ENCODE measurements around the gene LASP1NB.
"Not testable (repeated sequence)": the region's sequence is repeated elsewhere in the genome, so short reads cannot be mapped to it uniquely, and the experiment has no call there.

Gene LASP1NB

GRCh38 chr17:38918129-38918913 is 7.1 kb upstream of the LASP1NB start:
- no peak for FAIRE-seq

- no peak for FAIRE-seq
Observed at GRCh38 chr17:38918916-38919315, 6.5 kb upstream of the LASP1NB start.

- FAIRE-seq, result no peak
Observed at GRCh38 chr17:38919316-38920078, 5.9 kb upstream of the LASP1NB start.

GRCh38 chr17:38920374-38921291 is 4.8 kb upstream of the LASP1NB start:
- no peak for FAIRE-seq

DNA sequence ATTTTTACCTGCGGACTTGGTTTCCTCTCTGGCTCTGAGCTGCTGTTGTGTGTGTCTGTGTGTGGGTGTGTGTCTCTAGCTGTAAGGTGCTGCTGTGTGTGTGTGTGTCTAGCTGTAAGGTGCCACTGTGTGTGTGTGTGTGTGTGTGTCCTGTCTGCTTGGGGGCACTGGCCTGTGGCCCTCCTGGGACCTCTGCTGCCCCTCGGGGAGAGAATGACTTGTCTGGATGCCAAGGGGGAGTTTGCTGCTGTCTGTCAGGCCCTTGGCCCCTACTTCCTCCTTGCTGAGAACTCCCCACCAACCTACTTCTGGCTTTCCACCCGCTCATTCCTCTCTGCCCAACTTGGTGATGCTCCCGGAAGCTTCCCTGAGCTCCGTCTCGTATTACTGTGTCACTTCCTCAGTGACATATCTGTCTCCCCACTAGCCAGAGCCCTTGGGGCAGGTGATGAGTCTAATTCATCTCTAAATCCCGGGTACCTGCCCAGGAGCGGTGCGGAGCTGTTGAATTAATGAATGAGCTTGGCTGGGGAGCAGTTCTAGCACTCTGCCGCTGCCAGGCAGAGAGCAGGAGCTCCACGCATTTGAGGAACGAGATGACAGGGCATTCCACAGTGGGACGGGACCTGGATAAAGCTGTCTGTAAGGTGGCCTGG is 3.5 kb upstream of the LASP1NB start:
- no peak for FAIRE-seq

- FAIRE-seq, result no peak
Observed at GRCh38 chr17:38922538-38923297, 2.7 kb upstream of the LASP1NB start.

DNA sequence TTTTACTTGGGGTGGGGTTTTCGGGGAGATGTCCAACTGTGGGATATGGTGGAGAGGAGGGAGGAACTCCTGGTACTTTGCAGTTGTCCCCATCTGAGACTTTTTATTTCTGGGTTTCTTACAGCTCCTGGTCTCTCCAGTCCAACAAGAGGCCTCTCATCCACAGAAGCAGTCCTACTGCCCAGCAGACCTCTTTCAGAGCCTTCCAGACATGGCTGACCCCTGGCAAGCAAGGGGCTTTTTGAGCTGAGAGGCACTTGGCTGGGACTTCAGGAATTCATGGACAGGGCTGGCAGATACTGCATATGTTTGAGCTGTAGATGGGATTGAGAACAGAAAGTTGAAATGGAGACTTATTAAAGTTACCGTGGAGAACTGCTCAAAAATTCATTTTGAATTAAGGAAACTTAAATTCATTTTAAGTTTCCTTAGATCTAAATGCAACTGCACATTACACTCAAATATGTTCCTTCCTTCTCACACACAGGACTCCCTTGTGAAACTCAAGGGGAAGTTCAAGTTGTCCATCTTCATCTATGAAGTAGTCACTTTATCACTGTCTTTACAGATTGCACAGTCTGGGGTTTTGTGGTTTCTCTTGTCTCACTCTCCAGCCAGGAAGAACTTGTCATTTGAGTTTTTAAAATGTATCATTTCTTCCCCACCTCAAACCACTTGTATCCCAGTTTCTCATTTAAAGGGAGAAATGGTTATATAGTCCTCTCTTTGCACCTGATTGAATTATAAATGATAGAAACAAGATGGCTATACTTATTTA is 1.1 kb downstream of the LASP1NB start:
- FAIRE-seq, result no peak

DNA sequence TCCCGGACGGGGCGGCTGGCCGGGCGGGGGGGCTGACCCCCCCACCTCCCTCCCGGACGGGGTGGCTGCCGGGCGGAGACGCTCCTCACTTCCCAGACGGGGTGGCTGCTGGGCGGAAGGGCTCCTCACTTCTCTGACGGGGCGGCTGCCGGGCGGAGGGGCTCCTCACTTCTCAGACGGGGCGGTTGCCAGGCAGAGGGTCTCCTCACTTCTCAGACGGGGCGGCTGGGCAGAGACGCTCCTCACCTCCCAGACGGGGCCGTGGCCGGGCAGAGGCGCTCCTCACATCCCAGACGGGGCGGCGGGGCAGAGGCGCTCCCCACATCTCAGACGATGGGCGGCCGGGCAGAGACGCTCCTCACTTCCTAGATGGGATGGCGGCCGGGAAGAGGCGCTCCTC is 5.4 kb downstream of the LASP1NB start:
- not testable (repeated sequence) for FAIRE-seq

GRCh38 chr17:38933962-38934361 is 8.5 kb downstream of the LASP1NB start:
- FAIRE-seq, result not testable (repeated sequence)

GRCh38 chr17:38939987-38940386 is 14.6 kb downstream of the LASP1NB start:
- no peak for FAIRE-seq

DNA sequence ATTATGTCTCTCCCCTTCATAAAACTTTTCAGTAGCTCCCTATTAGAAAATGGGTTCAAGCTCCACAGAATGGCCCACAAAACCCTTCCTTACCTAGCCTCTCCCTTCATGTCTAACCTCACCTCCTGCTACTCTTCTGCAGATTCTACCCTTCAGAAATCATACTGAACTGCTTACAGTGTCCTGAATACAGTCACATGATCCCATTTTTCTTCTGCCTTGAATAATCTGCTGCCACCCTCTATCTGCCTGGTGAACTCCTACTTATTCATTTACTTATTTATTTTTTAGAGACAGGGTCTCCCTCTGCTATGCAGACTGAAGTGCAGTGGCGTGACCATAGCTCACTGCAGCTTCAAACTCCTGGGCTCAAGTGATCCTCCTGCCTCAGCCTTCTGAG is 15.0 kb downstream of the LASP1NB start:
- FAIRE-seq, result no peak

DNA sequence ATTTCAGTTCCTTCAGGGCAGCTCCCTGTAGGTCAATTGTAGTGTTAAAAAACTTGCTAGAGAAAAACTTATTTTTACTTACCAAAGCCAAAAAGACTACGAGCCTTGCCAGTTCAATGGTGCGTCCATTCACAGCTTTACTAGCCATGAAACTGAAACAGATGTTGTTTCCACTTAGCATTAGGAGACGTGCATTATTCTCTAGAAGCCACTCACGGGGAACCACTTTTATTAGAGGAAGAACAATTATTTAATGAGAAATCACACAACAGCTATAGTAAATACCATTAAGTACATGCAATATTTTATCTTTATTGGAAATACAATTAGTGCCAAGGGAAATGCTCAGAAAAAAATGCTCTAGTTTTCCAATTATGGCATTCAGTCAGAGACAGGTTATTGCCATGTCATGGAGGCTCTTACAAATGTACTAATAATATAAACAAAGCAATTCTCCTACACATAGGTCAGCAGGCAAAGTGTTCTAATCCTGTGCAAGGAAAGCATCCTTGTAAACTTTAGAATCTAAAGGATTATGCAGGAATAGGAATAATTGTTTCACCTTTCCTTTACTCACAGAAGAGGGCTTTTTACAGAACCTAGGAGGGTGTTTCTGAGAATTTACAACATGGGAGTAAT is 17.4 kb downstream of the LASP1NB start:
- FAIRE-seq, result no peak

DNA sequence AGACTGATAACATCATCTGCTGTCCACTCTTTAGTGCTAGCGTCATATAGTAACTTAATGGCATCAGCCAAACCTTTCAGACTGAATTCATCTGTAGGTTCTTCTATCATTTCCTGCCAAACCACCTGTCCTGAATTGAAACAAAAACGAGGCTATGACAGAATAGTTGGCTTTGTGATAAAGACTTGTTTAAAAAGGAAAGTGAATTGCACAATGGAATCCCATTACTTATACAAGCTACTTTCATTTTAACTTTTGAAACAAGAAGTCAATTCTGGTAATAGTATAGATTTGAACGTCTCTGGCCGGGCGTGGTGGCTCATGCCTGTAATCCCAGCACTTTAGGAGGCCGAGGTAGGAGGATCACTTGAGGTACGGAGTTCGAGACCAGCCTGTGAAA is 18.2 kb downstream of the LASP1NB start:
- no peak for FAIRE-seq

DNA sequence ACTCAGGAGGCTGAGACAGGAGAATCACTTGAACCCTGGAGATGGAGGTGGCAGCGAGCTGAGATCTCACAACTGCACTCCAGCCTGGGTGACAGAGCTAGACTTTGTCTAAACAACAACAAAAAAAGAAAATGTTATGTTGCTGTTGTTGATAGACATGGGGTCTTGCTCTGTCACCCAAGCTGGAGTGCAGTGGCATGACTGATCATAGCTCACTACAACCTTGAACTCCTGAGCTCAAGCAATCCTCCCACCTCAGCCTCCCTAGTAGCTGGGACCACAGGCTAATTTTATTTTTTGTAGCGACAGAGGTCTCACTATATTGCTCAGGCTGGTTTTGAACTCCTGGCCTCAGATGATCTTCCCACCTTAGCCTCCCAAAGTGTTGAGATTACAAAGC is 21.8 kb downstream of the LASP1NB start:
- no peak for FAIRE-seq

DNA sequence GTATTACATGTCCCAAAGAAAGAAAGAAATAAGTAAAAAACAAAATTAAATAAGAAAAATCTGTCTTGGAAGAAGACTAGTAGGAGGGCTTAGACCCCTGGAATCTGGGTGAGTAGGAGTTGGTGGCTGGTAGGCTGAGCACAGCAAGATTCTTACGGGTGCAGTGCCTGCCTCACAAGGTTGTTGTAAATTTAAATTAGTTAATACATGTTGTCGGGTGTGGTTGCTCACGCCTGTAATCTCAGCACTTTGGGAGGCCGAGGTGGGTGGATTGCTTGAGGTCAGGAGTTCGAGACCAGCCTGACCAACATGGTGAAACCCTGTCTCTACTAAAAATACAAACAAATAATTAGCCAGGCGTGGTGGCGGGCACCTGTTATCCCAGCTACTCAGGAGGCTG is 28.4 kb downstream of the LASP1NB start:
- FAIRE-seq, result not testable (repeated sequence)

DNA sequence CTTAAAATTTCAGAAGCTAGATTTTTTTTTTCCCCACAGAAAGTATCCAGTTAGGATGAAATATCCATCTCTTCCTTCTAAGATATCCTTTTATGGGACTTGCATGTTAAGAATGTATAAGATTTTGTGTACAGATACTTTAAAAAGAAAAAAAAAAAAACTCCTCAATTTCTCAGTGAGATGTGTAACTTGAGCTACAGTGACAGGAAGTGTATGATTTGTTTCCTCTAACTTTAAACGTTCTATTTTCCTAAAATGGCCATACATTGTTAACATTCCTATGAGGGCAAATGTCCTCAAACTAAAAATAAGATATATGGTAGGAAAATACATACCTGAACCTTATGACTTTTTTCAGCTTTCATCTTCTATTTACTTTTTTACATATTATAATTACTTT is 32.9 kb downstream of the LASP1NB start:
- FAIRE-seq, result no peak

DNA sequence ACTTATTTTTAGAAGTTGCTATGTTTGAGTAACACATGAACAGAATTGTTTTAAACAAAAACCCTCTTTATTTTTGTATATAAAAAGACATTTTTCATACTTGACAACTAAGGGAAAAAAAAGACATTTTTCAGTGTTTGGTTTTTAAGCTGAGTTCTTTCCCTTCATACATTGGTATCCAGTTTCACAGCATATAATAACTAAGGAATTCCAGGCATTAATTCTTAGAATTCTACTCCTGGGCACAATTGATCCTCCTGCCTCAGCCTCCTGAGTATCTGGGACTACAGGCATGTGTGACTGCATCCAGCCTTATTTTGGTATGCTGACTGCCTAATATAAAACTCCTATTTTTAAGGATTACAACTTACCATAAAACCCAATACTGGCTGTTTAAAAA is 33.3 kb downstream of the LASP1NB start:
- no peak for FAIRE-seq

GRCh38 chr17:38959508-38959907 is 34.1 kb downstream of the LASP1NB start:
- FAIRE-seq, result no peak

DNA sequence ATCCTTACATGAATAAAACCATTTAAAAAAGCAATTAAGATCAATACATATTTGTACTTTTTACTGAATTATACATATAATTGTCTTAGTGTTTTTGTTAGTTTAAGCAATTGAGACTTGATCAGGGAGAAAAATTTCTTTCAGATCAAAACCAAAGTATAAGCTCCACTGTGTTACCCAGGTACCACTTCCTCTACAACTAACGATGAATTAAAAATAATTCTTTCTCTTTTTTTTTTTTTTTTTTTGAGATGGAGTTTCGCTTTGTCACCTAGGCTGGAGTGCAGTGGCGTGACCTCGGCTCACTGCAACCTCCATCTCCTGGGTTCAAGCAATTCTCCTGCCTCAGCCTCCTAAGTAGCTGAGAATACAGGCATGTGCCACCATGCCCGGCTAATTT is 35.0 kb downstream of the LASP1NB start:
- FAIRE-seq, result peak; percentile 10

DNA sequence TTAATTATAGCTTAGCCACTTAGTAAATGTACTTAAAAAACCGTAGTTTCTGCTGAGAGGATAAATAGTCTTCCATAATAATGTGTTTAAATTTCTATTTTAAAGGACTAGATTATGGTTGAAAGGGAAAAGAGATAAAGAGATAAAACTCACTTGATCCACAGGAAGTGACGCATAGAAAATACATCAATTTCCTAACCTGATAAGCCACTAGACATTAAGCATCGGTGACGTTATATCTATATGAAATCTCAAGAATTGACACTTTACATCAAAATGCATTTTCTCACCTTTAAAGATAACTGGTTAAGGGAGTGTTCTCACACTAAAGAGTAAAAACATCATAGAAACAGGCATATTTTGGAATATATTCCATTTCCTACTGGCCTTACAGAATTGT is 36.0 kb downstream of the LASP1NB start:
- FAIRE-seq, result no peak

Data from colon (tissue), 2 donors.